Measurements from ENCODE around the gene NOD1.

DNA sequence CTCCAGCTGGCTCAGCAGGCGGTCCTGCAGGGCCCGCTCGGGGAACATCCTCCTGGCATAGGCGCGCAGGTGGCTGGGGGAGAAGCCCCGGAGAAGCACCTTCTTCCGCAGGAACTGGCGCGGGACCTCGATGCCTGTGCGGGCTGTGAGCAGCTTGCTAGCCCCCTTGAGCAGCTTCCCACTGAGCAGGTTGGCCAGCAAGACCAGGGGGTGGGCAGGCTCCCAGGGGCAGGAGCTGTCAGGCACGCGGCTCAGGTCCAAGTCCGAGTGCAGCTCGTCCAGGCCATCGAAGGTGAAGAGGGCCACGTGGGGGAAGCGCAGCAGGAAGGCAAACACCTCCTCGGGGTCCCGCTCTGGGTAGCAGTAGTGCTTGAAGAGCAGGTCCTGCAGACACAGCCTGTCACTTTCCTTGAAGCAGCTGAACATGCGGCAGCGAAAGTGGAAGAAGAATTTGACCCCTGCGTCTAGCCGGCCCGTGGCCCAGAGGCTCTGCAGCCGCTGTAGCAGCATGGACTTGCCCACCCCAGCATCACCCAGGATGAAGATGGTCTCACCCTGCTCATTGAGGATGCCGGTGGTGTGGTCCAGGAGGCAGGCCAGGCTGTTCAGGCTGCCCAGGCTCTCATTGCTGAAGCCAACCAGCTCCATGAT, 26.2 kb downstream of the NOD1 start:
- no peak for TF ChIP-seq EZH2 (IDR thresholded peaks at IDR 0.05)
- no peak for TF ChIP-seq POLR2AphosphoS5 (IDR thresholded peaks at IDR 0.05; ENCODE audit: borderline replicate concordance, low read depth, low read length)
- no peak for TF ChIP-seq FOXP2 (optimal IDR thresholded peaks at IDR 0.05; ENCODE audit: control extremely low read depth, extremely low read length, insufficient read depth)

All from SK-N-MC (cell line).